Measurements from ENCODE around the gene ARHGAP24.
"Not testable (repeated sequence)": the region's sequence is repeated elsewhere in the genome, so short reads cannot be mapped to it uniquely, and the experiment has no call there.

Gene ARHGAP24

GRCh38 chr4:86014599-86014998 lies 539.6 kb downstream of the ARHGAP24 start:
- no peak for DNase-seq (ENCODE audit: low read depth, low spot score)
- H3K4me3 ChIP-seq (ENCODE audit: low read depth, low read length): no peak overlapping the region
- TF ChIP-seq CTCF (IDR thresholded peaks at IDR 0.05; ENCODE audit: insufficient read depth, low read length, missing control alignments): no peak
- CTCF ChIA-PET: no interaction called here
- POLR2A ChIA-PET: no interaction called here

GRCh38 chr4:86015412-86016350 lies 540.7 kb downstream of the ARHGAP24 start:
- no peak for DNase-seq (ENCODE audit: low read depth, low spot score)
- no peak for TF ChIP-seq CTCF (IDR thresholded peaks at IDR 0.05; ENCODE audit: insufficient read depth, low read length, missing control alignments)
- ChIA-PET POLR2A (no interaction called here), CTCF (no interaction called here)
- H3K4me3 ChIP-seq (ENCODE audit: low read depth, low read length): no peak overlapping the region

- CTCF ChIA-PET: interaction anchor here (1.6 kb wide), 1 partner anchor 13 kb away, joined by 4 read pairs; no protein-coding TSS in a partner anchor
- H3K4me3 ChIP-seq (ENCODE audit: low read depth, low read length): no peak overlapping the region
- TF ChIP-seq CTCF (IDR thresholded peaks at IDR 0.05; ENCODE audit: insufficient read depth, low read length, missing control alignments): no peak
- POLR2A ChIA-PET: no interaction called here
- no peak for DNase-seq (ENCODE audit: low read depth, low spot score)
Observed at GRCh38 chr4:86019362-86019761, 544.4 kb downstream of the ARHGAP24 start.

GRCh38 chr4:86019906-86020305 lies 545.0 kb downstream of the ARHGAP24 start:
- no peak for DNase-seq (ENCODE audit: low read depth, low spot score)
- CTCF ChIA-PET: interaction anchor here (1.6 kb wide), 1 partner anchor 13 kb away, joined by 4 read pairs; no protein-coding TSS in a partner anchor

GRCh38 chr4:86021671-86022070 lies 546.7 kb downstream of the ARHGAP24 start:
- ChIA-PET POLR2A (interaction anchor here (1.1 kb wide), 1 partner anchor 11 kb away, joined by 3 read pairs; no protein-coding TSS in a partner anchor), CTCF (interaction anchor here (1.3 to 1.5 kb wide), 2 partner anchors 10 to 224 kb away, joined by 3 to 6 read pairs; no protein-coding TSS in a partner anchor)

More at GRCh38 chr4:86019906-86020305, 545.0 kb downstream of the ARHGAP24 start:
- TF ChIP-seq CTCF (IDR thresholded peaks at IDR 0.05; ENCODE audit: insufficient read depth, low read length, missing control alignments): no peak
- H3K4me3 ChIP-seq (ENCODE audit: low read depth, low read length): no peak overlapping the region
- POLR2A ChIA-PET: no interaction called here

GRCh38 chr4:86026720-86027119 lies 551.8 kb downstream of the ARHGAP24 start:
- H3K4me3 ChIP-seq (ENCODE audit: low read depth, low read length): no peak overlapping the region
- ChIA-PET POLR2A (no interaction called here), CTCF (interaction anchor here (1.1 kb wide), 1 partner anchor 58 kb away, joined by 3 read pairs; no protein-coding TSS in a partner anchor)
- TF ChIP-seq CTCF (IDR thresholded peaks at IDR 0.05; ENCODE audit: insufficient read depth, low read length, missing control alignments): no peak
- DNase-seq (ENCODE audit: low read depth, low spot score): no peak

More at GRCh38 chr4:86021671-86022070, 546.7 kb downstream of the ARHGAP24 start:
- not testable (repeated sequence) for H3K4me3 ChIP-seq (ENCODE audit: low read depth, low read length); DNase-seq (ENCODE audit: low read depth, low spot score)

Data from AG04449 (cell line).